ENCODE measurements around the gene PLXDC2. TPM values are rescaled to one million over a fixed set of nuclear protein-coding genes. Genes with fewer than 3 reads are reported as not detected.
"Not testable (repeated sequence)": the region's sequence is repeated elsewhere in the genome, so short reads cannot be mapped to it uniquely, and the experiment has no call there.

Gene PLXDC2
- total and polyA plus RNA-seq, 3 experiments from 2014 or later: 0.15 to 1.5 (median 0.38) TPM

GRCh38 chr10:19999431-19999830, 183.2 kb downstream of the PLXDC2 start:
- no peak for DNase-seq
- peaks cover 0 to 19% (median 8%) of the 10 kb centered on the region in 5 donors for H3K9me3 Mint-ChIP-seq
- Histone ChIP-seq H3K4me1 (ENCODE audit: insufficient read depth, low read length) (no peaks in the 10 kb centered on the region), H3K36me3 (ENCODE audit: insufficient read depth, low read length) (no peaks in the 10 kb centered on the region), H3K27ac (ENCODE audit: low read depth, low read length) (no peak overlapping the region), H3K9me3 (ENCODE audit: low read length) (no peaks in the 10 kb centered on the region), H3K27me3 (ENCODE audit: insufficient read depth, low read length, poor library complexity, severe bottlenecking) (no peaks in the 10 kb centered on the region), H3K4me3 (ENCODE audit: low read length) (no peak overlapping the region)
- CTCF ChIA-PET: no interaction called here
- H3K4me1 Mint-ChIP-seq: no peaks in the 10 kb centered on the region
- POLR2A ChIA-PET: no interaction called here
- no peaks in the 10 kb centered on the region for H3K36me3 Mint-ChIP-seq
- no peak overlapping the region for H3K4me3 Mint-ChIP-seq
- no peaks in the 10 kb centered on the region for H3K27me3 Mint-ChIP-seq
- H3K27ac Mint-ChIP-seq: no peak overlapping the region

GRCh38 chr10:20002026-20002425, 185.8 kb downstream of the PLXDC2 start:
- H3K27ac Mint-ChIP-seq; H3K9me3 ChIP-seq (ENCODE audit: low read length); POLR2A ChIA-PET; H3K36me3 Mint-ChIP-seq; H3K27me3 ChIP-seq (ENCODE audit: insufficient read depth, low read length, poor library complexity, severe bottlenecking); CTCF ChIA-PET; H3K4me1 Mint-ChIP-seq; H3K4me3 ChIP-seq (ENCODE audit: low read length); H3K4me3 Mint-ChIP-seq; H3K27me3 Mint-ChIP-seq; H3K27ac ChIP-seq (ENCODE audit: low read depth, low read length); H3K4me1 ChIP-seq (ENCODE audit: insufficient read depth, low read length); DNase-seq; H3K36me3 ChIP-seq (ENCODE audit: insufficient read depth, low read length): not testable (repeated sequence)
- peaks cover 0 to 25% (median 5%) of the 10 kb centered on the region in 5 donors for H3K9me3 Mint-ChIP-seq

GRCh38 chr10:20002657-20003056, 186.4 kb downstream of the PLXDC2 start:
- Mint-ChIP-seq H3K27ac (no peak overlapping the region), H3K27me3 (no peaks in the 10 kb centered on the region), H3K4me3 (no peak overlapping the region), H3K4me1 (no peaks in the 10 kb centered on the region), H3K36me3 (no peaks in the 10 kb centered on the region), H3K9me3 (peaks cover 0 to 24% (median 5%) of the 10 kb centered on the region in 5 donors)
- Histone ChIP-seq H3K36me3 (ENCODE audit: insufficient read depth, low read length) (no peaks in the 10 kb centered on the region), H3K4me1 (ENCODE audit: insufficient read depth, low read length) (no peaks in the 10 kb centered on the region), H3K27me3 (ENCODE audit: insufficient read depth, low read length, poor library complexity, severe bottlenecking) (no peaks in the 10 kb centered on the region), H3K27ac (ENCODE audit: low read depth, low read length) (no peak overlapping the region), H3K9me3 (ENCODE audit: low read length) (no peaks in the 10 kb centered on the region), H3K4me3 (ENCODE audit: low read length) (no peak overlapping the region)
- ChIA-PET POLR2A (no interaction called here), CTCF (no interaction called here)
- DNase-seq: no peak

- Histone ChIP-seq H3K27ac (ENCODE audit: low read depth, low read length) (no peak overlapping the region), H3K4me3 (ENCODE audit: low read length) (no peak overlapping the region), H3K9me3 (ENCODE audit: low read length) (no peaks in the 10 kb centered on the region), H3K36me3 (ENCODE audit: insufficient read depth, low read length) (no peaks in the 10 kb centered on the region), H3K4me1 (ENCODE audit: insufficient read depth, low read length) (no peaks in the 10 kb centered on the region), H3K27me3 (ENCODE audit: insufficient read depth, low read length, poor library complexity, severe bottlenecking) (no peaks in the 10 kb centered on the region)
- Mint-ChIP-seq H3K4me3 (no peak overlapping the region), H3K36me3 (no peaks in the 10 kb centered on the region), H3K27ac (no peak overlapping the region), H3K9me3 (peaks cover 0 to 18% (median 8%) of the 10 kb centered on the region in 5 donors), H3K4me1 (no peaks in the 10 kb centered on the region), H3K27me3 (no peaks in the 10 kb centered on the region)
- CTCF ChIA-PET: no interaction called here
- POLR2A ChIA-PET: no interaction called here
- DNase-seq: no peak
Observed at GRCh38 chr10:20004087-20004523, 187.9 kb downstream of the PLXDC2 start.

GRCh38 chr10:20005638-20006037, 189.4 kb downstream of the PLXDC2 start:
- Histone ChIP-seq H3K36me3 (ENCODE audit: insufficient read depth, low read length) (no peaks in the 10 kb centered on the region), H3K27ac (ENCODE audit: low read depth, low read length) (no peak overlapping the region), H3K9me3 (ENCODE audit: low read length) (no peaks in the 10 kb centered on the region), H3K27me3 (ENCODE audit: insufficient read depth, low read length, poor library complexity, severe bottlenecking) (no peaks in the 10 kb centered on the region), H3K4me3 (ENCODE audit: low read length) (no peak overlapping the region), H3K4me1 (ENCODE audit: insufficient read depth, low read length) (no peaks in the 10 kb centered on the region)
- no peaks in the 10 kb centered on the region for H3K27me3 Mint-ChIP-seq
- DNase-seq: no peak
- no peaks in the 10 kb centered on the region for H3K4me1 Mint-ChIP-seq
- no peak overlapping the region for H3K4me3 Mint-ChIP-seq
- CTCF ChIA-PET: no interaction called here
- H3K27ac Mint-ChIP-seq: no peak overlapping the region
- POLR2A ChIA-PET: no interaction called here
- H3K36me3 Mint-ChIP-seq: no peaks in the 10 kb centered on the region
- peaks cover 0 to 23% (median 8%) of the 10 kb centered on the region in 5 donors for H3K9me3 Mint-ChIP-seq

- POLR2A ChIA-PET: no interaction called here
- no peak overlapping the region for H3K4me3 ChIP-seq (ENCODE audit: low read length)
- CTCF ChIA-PET: no interaction called here
Observed at GRCh38 chr10:20006169-20006870, 190.1 kb downstream of the PLXDC2 start.

GRCh38 chr10:20007426-20007825, 191.2 kb downstream of the PLXDC2 start:
- Histone ChIP-seq H3K4me1 (ENCODE audit: insufficient read depth, low read length) (no peaks in the 10 kb centered on the region), H3K4me3 (ENCODE audit: low read length) (no peak overlapping the region)
- no peaks in the 10 kb centered on the region for H3K36me3 Mint-ChIP-seq

More at GRCh38 chr10:20006169-20006870, 190.1 kb downstream of the PLXDC2 start:
- Mint-ChIP-seq H3K9me3 (peaks cover 0 to 29% (median 8%) of the 10 kb centered on the region in 5 donors), H3K27me3 (no peaks in the 10 kb centered on the region), H3K27ac (no peak overlapping the region), H3K4me3 (no peak overlapping the region), H3K4me1 (no peaks in the 10 kb centered on the region), H3K36me3 (no peaks in the 10 kb centered on the region)
- H3K36me3 ChIP-seq (ENCODE audit: insufficient read depth, low read length): no peaks in the 10 kb centered on the region
- H3K4me1 ChIP-seq (ENCODE audit: insufficient read depth, low read length): no peaks in the 10 kb centered on the region
- no peak overlapping the region for H3K27ac ChIP-seq (ENCODE audit: low read depth, low read length)
- DNase-seq: no peak
- H3K27me3 ChIP-seq (ENCODE audit: insufficient read depth, low read length, poor library complexity, severe bottlenecking): no peaks in the 10 kb centered on the region
- no peaks in the 10 kb centered on the region for H3K9me3 ChIP-seq (ENCODE audit: low read length)

GRCh38 chr10:20013991-20014750, 197.9 kb downstream of the PLXDC2 start:
- Histone ChIP-seq H3K4me1 (ENCODE audit: insufficient read depth, low read length) (no peaks in the 10 kb centered on the region), H3K27ac (ENCODE audit: low read depth, low read length) (no peak overlapping the region), H3K4me3 (ENCODE audit: low read length) (no peak overlapping the region), H3K9me3 (ENCODE audit: low read length) (no peaks in the 10 kb centered on the region), H3K27me3 (ENCODE audit: insufficient read depth, low read length, poor library complexity, severe bottlenecking) (no peaks in the 10 kb centered on the region), H3K36me3 (ENCODE audit: insufficient read depth, low read length) (no peaks in the 10 kb centered on the region)
- Mint-ChIP-seq H3K4me1 (no peaks in the 10 kb centered on the region), H3K27me3 (no peaks in the 10 kb centered on the region), H3K27ac (no peak overlapping the region), H3K9me3 (peaks cover 4 to 28% (median 9%) of the 10 kb centered on the region in 5 donors), H3K4me3 (no peak overlapping the region), H3K36me3 (peaks cover 0 to 4% (median 0%) of the 10 kb centered on the region in 3 donors)
- ChIA-PET CTCF (no interaction called here), POLR2A (no interaction called here)
- DNase-seq: no peak

More at GRCh38 chr10:20007426-20007825, 191.2 kb downstream of the PLXDC2 start:
- H3K27me3 Mint-ChIP-seq: no peaks in the 10 kb centered on the region
- no peaks in the 10 kb centered on the region for H3K36me3 ChIP-seq (ENCODE audit: insufficient read depth, low read length)
- POLR2A ChIA-PET: no interaction called here
- DNase-seq: no peak
- no peaks in the 10 kb centered on the region for H3K27me3 ChIP-seq (ENCODE audit: insufficient read depth, low read length, poor library complexity, severe bottlenecking)
- H3K4me3 Mint-ChIP-seq: no peak overlapping the region
- CTCF ChIA-PET: no interaction called here
- H3K27ac Mint-ChIP-seq: no peak overlapping the region
- H3K27ac ChIP-seq (ENCODE audit: low read depth, low read length): no peak overlapping the region
- H3K9me3 ChIP-seq (ENCODE audit: low read length): no peaks in the 10 kb centered on the region
- no peaks in the 10 kb centered on the region for H3K4me1 Mint-ChIP-seq
- H3K9me3 Mint-ChIP-seq: peaks cover 0 to 24% (median 6%) of the 10 kb centered on the region in 5 donors
